Dendritic cell treated with granulocyte-macrophage colony-stimulating factor and Interleukin-4, amounts not matched to agents 40 ng/mL and 50 ng/mL, for 4 days (primary cell): ENCODE results near the gene MOCOS.

Source experiments
- H3K27ac Mint-ChIP-seq: one replicate; pipeline ENCODE4 v1.8.0; 2022; ENCODE audit warnings: mild to moderate bottlenecking, mixed read lengths
- H3K27me3 Mint-ChIP-seq: one replicate; pipeline ENCODE4 v1.8.0; 2022; ENCODE audit warnings: mild to moderate bottlenecking, mixed read lengths
- H3K36me3 Mint-ChIP-seq: one replicate; pipeline ENCODE4 v1.8.0; 2022; ENCODE audit warnings: low read depth, mixed read lengths
- H3K4me1 Mint-ChIP-seq: one replicate; pipeline ENCODE4 v1.8.0; 2022; ENCODE audit warnings: low read depth, mixed read lengths
- H3K4me3 Mint-ChIP-seq: one replicate; pipeline ENCODE4 v1.8.0; 2022; ENCODE audit warnings: mild to moderate bottlenecking, moderate library complexity, mixed read lengths
- H3K9me3 Mint-ChIP-seq: one replicate; pipeline ENCODE4 v1.8.0; 2022; ENCODE audit warnings: mixed read lengths
- intact Hi-C: fragments of 100-400 bp; cut with micrococcal nuclease; formaldehyde crosslinking; loops from one replicate; pipeline ENCODE4 v1.15.0; 2022

Gene MOCOS

DNA sequence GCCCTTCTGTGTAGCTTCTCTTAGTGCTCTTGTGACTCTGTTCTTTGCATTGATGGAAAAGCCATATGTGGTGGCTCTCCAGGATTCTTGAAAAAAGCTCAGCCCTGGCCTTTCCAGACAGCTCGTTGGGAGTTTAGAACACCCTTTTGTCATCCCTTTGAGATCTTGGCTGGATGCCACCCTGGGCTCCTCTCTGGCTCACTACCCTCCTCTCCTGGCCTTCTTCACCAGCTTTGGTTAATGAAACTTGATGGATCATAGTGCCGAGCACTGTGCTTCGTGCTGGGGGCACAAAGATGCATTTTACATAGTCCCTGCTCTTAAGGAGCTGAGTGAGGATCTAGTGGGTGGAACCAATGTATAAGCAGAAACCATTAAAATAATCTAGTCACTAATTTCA lies 94.6 kb downstream of the MOCOS start:
- intact Hi-C loops = loop anchor here (10.0 kb wide), 1 partner anchor 527 kb away; no protein-coding TSS in a partner anchor
- H3K27me3 Mint-ChIP-seq = peaks cover 26% of the 10 kb centered on the region
- H3K9me3 Mint-ChIP-seq = no peaks in the 10 kb centered on the region
- no peak overlapping the region for H3K27ac Mint-ChIP-seq
- H3K4me3 Mint-ChIP-seq = no peak overlapping the region
- H3K4me1 Mint-ChIP-seq = no peaks in the 10 kb centered on the region
- no peaks in the 10 kb centered on the region for H3K36me3 Mint-ChIP-seq

DNA sequence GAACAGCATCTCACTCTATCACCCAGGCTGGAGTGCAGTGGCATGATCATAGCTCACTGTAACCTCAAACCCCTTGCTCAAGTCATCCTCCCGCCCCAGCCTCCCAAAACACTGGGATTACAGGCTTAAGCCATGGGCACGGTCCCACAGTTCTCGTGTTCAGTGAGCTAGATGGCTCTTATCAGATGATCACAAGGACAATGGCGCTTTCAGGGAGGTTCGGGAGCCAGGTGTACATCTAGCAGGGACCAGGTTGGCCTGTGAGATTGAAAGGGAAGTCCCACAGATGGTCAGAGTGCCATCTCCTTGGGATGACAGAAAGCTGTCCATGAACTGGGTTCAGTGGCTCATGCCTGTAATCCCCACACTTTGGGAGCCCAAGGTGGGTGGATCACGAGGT lies 96.2 kb downstream of the MOCOS start:
- no peaks in the 10 kb centered on the region for H3K36me3 Mint-ChIP-seq
- H3K27me3 Mint-ChIP-seq = peaks cover 24% of the 10 kb centered on the region
- no peaks in the 10 kb centered on the region for H3K4me1 Mint-ChIP-seq
- intact Hi-C loops = loop anchor here (10.0 kb wide), 1 partner anchor 529 kb away; no protein-coding TSS in a partner anchor
- no peak overlapping the region for H3K4me3 Mint-ChIP-seq
- peaks cover 6% of the 10 kb centered on the region for H3K9me3 Mint-ChIP-seq
- no peak overlapping the region for H3K27ac Mint-ChIP-seq

DNA sequence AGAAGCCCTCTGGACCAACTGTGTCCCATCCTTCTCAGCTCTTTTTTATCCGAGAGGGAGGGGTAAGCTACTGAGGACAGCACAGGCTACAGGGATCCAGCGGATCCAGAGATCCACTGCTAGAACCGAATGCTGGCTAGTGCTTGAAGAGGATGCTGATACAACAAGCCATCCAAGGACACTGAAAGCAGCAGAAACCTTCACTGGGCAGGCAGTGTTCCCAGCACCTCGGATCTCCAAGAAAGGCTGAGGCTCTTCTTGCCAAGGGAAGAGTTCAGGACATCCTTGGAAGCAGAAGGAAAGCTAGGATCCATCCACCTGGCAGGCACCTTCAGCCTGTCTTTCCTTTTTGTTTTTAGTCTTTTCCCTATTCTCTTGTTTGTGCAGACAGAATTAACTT lies 97.0 kb downstream of the MOCOS start:
- Mint-ChIP-seq H3K27me3 (peaks cover 22% of the 10 kb centered on the region), H3K9me3 (peaks cover 13% of the 10 kb centered on the region), H3K27ac (no peak overlapping the region), H3K4me3 (no peak overlapping the region), H3K36me3 (no peaks in the 10 kb centered on the region), H3K4me1 (no peaks in the 10 kb centered on the region)
- intact Hi-C loops = loop anchor here (1.0 to 10.0 kb wide), 3 partner anchors 188 to 529 kb away; no protein-coding TSS in a partner anchor

DNA sequence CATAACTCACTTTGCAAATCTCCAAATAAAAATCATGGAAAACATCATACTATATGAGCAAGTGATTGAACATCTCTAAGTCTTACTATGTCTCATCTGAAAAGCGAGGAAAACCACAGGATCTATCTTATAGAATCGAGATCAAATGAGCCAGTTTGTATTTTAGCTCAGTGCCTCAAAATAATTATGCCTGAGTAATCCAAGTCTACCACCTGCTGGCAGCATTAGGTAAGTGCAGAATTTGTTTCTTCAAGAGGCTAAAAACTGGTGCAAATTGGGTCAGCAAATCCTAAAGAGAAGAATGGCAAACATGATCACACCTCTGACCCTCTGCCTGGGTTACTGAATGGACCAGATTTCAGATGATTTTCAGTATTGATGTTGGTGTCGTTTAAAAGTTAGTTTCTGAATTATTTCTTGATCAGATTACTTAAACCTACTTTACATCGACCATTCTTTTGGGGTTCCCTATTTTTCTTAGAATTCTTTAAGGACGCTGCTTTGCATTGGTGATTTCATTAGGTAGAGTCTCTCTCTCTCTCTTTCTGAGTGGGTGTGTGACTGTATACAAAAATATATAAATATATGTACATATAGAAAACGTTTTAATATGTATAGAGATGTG lies 97.5 kb downstream of the MOCOS start:
- peaks cover 22% of the 10 kb centered on the region for H3K27me3 Mint-ChIP-seq

DNA sequence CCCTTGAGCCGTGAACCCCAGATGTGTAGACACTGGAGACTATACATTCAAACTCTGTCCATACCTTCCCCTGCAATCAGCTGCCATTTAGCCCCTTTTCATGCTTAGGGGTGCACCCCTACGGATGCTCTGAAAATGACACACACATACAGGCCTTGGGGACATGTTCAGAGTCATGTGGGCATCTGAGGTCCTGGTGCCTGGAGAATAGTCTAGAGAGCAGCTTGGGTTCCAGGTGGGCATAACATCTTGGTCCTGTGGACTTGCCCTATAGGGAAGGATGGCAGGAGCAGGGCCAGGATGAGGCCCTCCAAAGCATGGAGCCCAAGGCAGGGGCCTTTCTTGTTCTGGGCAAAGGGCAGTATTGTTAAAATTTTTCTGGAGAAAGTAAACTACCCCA lies 100.4 kb downstream of the MOCOS start:
- H3K9me3 Mint-ChIP-seq = peaks cover 13% of the 10 kb centered on the region
- no peak overlapping the region for H3K4me3 Mint-ChIP-seq
- no peaks in the 10 kb centered on the region for H3K36me3 Mint-ChIP-seq
- intact Hi-C loops = loop anchor here (10.0 kb wide), 1 partner anchor 533 kb away; no protein-coding TSS in a partner anchor
- no peak overlapping the region for H3K27ac Mint-ChIP-seq
- H3K27me3 Mint-ChIP-seq = peaks cover 21% of the 10 kb centered on the region
- no peaks in the 10 kb centered on the region for H3K4me1 Mint-ChIP-seq

More for the DNA sequence above, 97.5 kb downstream of the MOCOS start:
- Mint-ChIP-seq H3K9me3 (peaks cover 13% of the 10 kb centered on the region), H3K27ac (no peak overlapping the region), H3K4me3 (no peak overlapping the region), H3K4me1 (no peaks in the 10 kb centered on the region), H3K36me3 (no peaks in the 10 kb centered on the region)
- intact Hi-C loops = loop anchor here (1.0 to 10.0 kb wide), 3 partner anchors 188 to 530 kb away; no protein-coding TSS in a partner anchor

DNA sequence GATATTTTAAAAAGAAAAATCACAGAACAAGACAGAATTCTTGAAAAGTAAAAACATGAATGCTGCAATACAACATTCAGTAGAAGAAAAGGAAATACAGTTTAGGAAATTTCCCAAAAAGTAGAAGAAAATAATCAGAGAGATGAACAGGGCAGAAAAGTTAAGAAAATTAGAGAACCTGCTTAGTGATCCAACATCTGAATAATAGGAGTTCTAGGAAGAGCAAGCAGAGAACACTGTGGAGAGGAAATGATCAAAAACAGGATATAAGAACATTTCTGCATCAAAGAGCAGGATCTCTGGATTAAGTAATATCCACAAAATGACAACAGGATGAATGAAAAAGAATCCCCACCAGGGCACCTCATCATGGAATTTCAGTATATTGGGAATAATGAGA lies 101.4 kb downstream of the MOCOS start:
- no peaks in the 10 kb centered on the region for H3K36me3 Mint-ChIP-seq
- H3K4me1 Mint-ChIP-seq = no peaks in the 10 kb centered on the region
- H3K27ac Mint-ChIP-seq = no peak overlapping the region
- H3K4me3 Mint-ChIP-seq = no peak overlapping the region
- peaks cover 13% of the 10 kb centered on the region for H3K9me3 Mint-ChIP-seq
- H3K27me3 Mint-ChIP-seq = peaks cover 21% of the 10 kb centered on the region
- intact Hi-C loops = loop anchor here (10.0 kb wide), 1 partner anchor 534 kb away; no protein-coding TSS in a partner anchor

DNA sequence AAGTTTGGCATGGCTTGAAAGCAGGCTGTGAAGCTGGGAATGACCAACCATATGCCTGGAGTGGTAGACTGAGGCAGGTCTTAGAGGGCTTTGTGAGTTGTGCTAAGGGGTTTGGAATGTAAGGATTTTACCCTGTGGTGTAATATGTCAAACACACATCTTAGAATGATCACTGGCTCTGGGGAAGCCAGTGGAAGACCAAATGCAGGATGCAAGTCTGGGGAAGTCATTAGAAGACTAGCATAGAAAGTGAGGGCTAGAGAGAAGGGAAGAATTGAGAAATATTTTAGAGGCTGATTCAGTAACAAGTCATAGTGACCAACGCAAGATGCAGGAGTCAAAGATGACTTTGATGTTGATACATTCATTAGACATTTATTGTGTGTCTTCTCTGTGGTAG lies 106.7 kb downstream of the MOCOS start:
- Mint-ChIP-seq H3K36me3 (no peaks in the 10 kb centered on the region), H3K9me3 (peaks cover 1% of the 10 kb centered on the region), H3K27ac (no peak overlapping the region), H3K4me3 (no peak overlapping the region), H3K4me1 (no peaks in the 10 kb centered on the region), H3K27me3 (peaks cover 15% of the 10 kb centered on the region)
- intact Hi-C loops = no loop called here

DNA sequence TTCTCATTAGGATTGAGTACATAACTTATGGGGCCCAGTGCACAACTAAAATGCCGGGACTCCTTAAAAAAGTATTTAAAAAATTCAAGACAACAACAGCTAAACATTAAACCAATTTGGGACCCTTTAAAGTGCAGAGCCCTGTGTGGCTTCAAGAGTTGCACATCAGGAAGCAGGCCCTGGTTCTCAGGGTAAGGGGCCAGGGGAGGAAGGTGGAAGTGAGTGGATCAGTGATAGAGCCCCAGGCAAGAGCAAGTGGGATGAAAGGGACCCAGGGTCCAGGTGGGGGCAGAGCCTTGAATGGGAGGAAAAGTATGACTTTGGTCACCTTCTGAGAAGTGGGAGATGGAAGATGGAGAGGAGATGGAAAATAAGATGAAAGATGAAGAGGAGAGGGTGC lies 107.9 kb downstream of the MOCOS start:
- H3K9me3 Mint-ChIP-seq = no peaks in the 10 kb centered on the region
- H3K27me3 Mint-ChIP-seq = peaks cover 27% of the 10 kb centered on the region
- no peak overlapping the region for H3K4me3 Mint-ChIP-seq
- intact Hi-C loops = no loop called here
- no peak overlapping the region for H3K27ac Mint-ChIP-seq
- no peaks in the 10 kb centered on the region for H3K4me1 Mint-ChIP-seq
- H3K36me3 Mint-ChIP-seq = no peaks in the 10 kb centered on the region

DNA sequence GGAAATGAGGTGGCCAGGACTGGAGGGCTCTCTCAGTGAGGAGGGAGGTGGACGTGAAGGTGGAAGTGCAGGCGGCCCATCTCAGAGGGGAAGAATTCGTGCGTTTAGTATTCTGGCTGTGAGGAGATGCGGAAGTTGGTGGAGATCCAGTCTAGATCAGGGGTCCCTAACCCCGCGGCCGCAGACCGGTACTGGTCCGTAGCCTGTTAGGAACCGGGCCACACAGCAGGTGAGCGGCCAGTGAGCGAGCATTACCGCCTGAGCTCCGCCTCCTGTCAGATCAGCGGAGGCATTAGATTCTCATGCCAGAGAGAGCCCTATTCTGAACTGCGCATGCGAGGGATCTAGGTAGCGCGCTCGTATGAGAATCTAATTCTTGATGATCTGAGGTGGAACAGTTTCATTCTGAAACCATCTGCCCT lies 108.6 kb downstream of the MOCOS start:
- no peaks in the 10 kb centered on the region for H3K4me1 Mint-ChIP-seq
- no peaks in the 10 kb centered on the region for H3K36me3 Mint-ChIP-seq
- intact Hi-C loops = no loop called here
- H3K4me3 Mint-ChIP-seq = no peak overlapping the region
- H3K27me3 Mint-ChIP-seq = peaks cover 34% of the 10 kb centered on the region
- no peaks in the 10 kb centered on the region for H3K9me3 Mint-ChIP-seq
- H3K27ac Mint-ChIP-seq = no peak overlapping the region

DNA sequence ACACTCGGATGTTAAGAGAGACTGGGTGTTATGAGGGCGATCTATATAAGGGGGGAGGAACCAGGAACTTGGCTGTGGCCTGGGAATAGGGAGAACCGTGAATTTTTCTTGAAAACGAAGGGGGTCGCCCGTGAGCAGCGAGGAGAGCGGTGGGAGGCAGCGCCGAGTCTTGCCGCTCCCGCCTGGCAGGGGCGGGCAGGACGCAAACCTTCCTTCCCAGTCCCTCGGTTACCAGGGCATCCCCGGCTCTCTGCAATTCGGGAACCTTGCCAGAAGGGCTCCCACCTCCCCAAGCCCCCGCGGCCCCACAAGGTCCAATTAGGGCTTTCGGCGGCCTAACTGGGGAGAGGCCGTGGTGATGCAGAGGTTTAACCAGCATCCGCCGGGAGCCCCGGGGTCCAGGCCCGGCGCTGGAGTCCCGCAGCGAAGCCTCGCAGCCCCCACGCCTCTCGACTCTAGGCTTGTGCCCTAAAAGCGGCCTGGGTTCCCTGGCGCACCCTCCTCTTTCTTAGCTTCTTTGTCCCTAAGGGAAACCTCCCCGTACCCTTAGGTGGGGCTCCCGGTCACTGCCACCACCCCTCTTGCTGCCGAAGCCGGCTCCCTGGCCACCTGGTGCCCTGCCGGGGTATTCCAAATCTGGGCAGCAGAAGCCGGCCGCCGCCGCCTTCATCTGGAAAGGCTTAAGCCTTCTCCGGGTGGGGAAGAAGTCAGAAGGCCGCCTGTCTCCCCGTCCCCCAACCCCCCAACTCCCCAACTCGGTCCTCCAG lies 109.5 kb downstream of the MOCOS start:
- H3K27me3 Mint-ChIP-seq = peaks cover 33% of the 10 kb centered on the region
- H3K4me1 Mint-ChIP-seq = no peaks in the 10 kb centered on the region
- H3K36me3 Mint-ChIP-seq = no peaks in the 10 kb centered on the region
- peak overlapping the region; percentile 55 for H3K4me3 Mint-ChIP-seq
- intact Hi-C loops = no loop called here
- H3K9me3 Mint-ChIP-seq = no peaks in the 10 kb centered on the region
- no peak overlapping the region for H3K27ac Mint-ChIP-seq

DNA sequence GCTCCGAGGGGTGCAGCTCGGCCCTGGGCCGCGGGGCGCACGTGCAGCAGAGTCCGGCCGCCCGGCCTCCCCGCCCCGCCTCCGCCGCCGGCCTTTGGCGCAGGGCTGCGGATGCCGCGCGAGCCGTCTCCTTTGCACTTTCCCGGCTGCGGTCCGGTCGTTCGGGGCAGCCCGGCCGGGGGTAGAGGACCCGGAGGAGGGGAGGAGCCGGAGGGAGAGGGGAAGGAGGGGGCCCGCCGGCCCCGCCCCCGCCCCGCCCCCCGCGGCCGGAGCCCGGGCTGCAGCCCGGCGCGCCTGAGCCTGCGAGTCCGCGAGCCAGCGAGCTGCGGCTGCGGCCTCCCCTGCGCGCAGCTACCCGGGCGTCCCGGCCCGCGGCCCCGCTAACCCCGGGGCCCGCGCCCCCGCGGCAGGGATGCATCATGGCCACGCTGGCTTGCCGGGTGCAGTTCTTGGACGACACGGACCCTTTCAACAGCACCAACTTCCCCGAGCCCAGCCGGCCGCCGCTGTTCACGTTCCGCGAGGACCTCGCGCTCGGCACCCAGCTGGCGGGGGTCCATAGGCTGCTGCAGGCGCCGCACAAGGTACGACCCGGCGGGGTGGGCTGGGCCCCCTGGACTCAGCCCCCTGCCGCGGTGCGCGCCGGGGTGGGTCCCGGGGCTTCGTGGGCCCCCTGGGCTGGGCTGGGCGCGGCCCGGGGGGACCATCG lies 110.3 kb downstream of the MOCOS start, which contains the start of gene FHOD3:
TSS of gene FHOD3 (plus strand) at position 297 of the 709 bp plus-strand sequence. CDS start at position 420, 123 bp downstream.
- intact Hi-C loops = no loop called here
- peak within 1 kb of the TSS; percentile 55 for H3K4me3 Mint-ChIP-seq
- H3K4me1 Mint-ChIP-seq = no peaks in the 10 kb centered on the region
- H3K9me3 Mint-ChIP-seq = no peaks in the 10 kb centered on the region
- H3K36me3 Mint-ChIP-seq = no peaks in the 10 kb centered on the region
- H3K27me3 Mint-ChIP-seq = peaks cover 35% of the 10 kb centered on the region
- no peak within 1 kb of the TSS for H3K27ac Mint-ChIP-seq

DNA sequence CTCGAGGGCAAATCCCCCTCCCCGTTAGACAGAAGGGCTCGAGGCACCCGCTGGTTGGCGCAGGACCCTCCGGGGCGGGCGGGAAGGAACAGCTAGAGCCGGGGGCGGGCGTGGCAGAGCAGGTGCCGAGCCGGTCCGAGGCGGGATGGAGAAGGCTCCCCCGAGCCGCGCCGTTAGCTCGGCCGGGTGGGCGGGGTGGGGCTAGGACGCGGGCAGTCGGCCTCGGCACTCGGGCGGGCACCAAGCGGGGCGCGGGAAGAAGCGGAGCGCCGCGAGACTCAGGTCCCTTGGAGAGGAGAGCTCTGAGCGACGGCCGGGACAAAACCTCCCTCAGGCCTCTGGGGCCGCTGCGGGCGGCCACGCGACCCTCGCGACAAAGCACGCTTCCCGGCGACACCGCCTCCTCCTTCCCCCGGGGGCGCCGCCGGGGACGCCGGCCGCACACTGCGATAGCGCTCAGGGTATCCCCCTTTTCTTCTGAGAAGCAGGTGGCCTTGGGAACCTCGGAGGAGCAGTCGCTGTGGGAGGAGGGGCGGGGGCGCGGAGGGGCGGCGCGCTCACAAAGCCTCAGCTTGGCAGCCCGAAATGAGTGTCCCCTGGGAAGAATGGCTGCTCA lies 110.9 kb downstream of the MOCOS start:
- Mint-ChIP-seq H3K27me3 (peaks cover 40% of the 10 kb centered on the region), H3K9me3 (no peaks in the 10 kb centered on the region)

DNA sequence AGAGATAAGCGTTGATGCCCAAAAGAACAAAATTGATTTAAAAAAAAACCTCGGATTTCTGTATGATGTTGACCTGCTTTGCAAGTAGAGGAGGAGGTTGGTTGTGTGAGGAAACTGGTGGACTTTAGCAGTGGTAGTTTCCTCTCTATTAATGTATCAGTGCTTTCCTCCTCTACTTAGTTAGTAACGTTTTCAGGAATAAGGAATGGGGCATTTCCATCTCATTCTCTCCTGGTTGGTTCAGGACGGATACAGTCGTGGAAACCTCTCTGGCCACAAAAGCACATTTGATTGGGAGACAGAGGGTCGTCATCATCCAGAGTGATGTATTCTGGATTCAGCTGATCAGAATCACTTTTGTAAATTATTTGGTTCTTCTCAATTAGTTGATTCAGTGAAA lies 111.7 kb downstream of the MOCOS start:
- Mint-ChIP-seq H3K9me3 (no peaks in the 10 kb centered on the region), H3K4me1 (no peaks in the 10 kb centered on the region), H3K27ac (no peak overlapping the region), H3K36me3 (no peaks in the 10 kb centered on the region), H3K27me3 (peaks cover 45% of the 10 kb centered on the region), H3K4me3 (no peak overlapping the region)
- intact Hi-C loops = no loop called here

More for the DNA sequence above, 110.9 kb downstream of the MOCOS start:
- H3K4me1 Mint-ChIP-seq = no peaks in the 10 kb centered on the region
- H3K36me3 Mint-ChIP-seq = no peaks in the 10 kb centered on the region
- intact Hi-C loops = no loop called here
- H3K27ac Mint-ChIP-seq = no peak overlapping the region
- no peak overlapping the region for H3K4me3 Mint-ChIP-seq
